HG02759 (cell line): Measurements from ENCODE around the gene VAPB.
"Not testable (repeated sequence)": the region's sequence is repeated elsewhere in the genome, so short reads cannot be mapped to it uniquely, and the experiment has no call there.

Experiments
- ATAC-seq: cut with Tn5 transposase; IDR thresholded peaks from one replicate; pipeline ENCODE4 v1.9.1; 2021; ENCODE audit warnings: mild to moderate bottlenecking, moderate library complexity; ENCODE audit not compliant: unreplicated experiment

VAPB gene, protein sequence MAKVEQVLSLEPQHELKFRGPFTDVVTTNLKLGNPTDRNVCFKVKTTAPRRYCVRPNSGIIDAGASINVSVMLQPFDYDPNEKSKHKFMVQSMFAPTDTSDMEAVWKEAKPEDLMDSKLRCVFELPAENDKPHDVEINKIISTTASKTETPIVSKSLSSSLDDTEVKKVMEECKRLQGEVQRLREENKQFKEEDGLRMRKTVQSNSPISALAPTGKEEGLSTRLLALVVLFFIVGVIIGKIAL

DNA sequence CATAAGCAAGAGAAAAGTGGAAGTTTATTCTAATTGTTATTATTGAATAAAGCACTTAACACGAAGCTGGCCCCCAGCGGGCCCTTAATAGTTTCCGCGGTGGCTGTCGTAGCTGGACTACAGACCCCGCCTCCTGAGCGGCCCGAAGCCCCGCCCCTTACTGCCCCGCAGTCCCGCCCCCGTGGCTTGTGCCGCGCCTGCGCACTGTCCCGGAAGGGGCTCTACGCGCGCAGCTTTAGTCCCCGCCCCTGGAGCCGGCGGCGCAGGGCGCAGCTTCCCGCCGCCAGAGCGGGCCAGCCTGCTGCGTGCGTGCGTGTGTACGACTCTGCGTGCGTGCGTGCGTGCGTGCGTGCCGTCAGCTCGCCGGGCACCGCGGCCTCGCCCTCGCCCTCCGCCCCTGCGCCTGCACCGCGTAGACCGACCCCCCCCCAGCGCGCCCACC lies at the start of gene VAPB:
VAPB (plus strand) TSS at position 348 of the 442 bp plus-strand sequence. CDS start 231 bp downstream, outside the sequence.
- peak; percentile 99 for ATAC-seq

DNA sequence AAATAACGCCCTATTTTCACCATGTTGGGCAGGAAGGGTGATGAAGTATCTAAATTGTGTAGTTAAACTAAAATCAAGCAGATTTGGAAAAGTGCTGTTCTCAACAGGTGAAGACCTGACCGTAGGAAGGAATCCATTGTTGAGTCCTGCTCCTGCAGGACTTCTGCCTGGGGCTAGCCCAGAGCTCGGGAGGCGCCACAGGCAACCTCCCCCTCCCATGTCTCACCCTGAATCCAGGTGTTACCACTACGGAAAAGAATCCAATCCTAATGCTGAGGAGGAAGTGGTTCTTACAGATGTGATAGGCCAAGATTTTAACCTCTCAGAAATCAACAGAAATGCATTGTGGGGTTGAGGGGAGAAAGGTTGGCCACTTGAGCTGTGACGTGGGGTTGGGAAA lies 49.3 kb upstream of the VAPB start:
- no peak for ATAC-seq

DNA sequence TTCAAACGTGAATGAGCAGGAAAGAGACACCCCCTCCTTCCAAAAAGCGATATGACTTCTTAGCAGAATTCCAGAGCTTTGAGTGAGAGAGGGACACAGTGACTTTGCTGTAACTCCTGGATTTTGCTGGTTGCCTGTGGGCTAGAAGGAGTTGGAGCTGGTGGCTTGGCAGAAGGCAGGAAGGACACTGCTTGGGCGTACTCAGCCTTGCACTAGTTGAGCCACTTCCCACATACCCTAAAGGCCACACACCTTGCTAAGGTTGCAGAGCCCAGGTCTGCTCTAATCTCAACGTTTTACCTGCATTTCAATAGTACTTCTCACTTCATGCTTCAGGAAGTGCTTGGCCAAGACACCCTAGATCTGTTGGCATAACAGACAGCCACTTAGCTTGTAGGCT lies 48.9 kb upstream of the VAPB start:
- ATAC-seq: no peak

DNA sequence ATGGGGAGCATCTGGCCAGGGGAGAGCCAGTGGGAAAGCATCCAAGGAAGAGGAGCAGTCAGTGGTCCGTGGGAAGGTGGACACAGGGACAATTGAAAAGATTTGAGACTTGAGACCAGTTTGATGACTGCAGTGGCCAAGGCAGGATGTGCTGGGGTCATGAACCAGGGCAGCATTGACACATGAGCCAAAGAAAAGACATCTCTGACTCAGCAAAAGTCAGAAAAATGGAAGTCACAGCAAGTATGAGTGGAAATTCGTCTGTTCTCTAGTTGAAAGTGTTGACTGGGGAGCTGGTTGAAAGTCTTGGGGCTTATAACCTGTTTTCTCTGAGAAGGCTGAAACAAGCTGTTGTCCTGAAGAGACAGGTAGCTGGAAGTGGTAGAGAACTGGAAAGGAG lies 48.2 kb upstream of the VAPB start:
- ATAC-seq: no peak

DNA sequence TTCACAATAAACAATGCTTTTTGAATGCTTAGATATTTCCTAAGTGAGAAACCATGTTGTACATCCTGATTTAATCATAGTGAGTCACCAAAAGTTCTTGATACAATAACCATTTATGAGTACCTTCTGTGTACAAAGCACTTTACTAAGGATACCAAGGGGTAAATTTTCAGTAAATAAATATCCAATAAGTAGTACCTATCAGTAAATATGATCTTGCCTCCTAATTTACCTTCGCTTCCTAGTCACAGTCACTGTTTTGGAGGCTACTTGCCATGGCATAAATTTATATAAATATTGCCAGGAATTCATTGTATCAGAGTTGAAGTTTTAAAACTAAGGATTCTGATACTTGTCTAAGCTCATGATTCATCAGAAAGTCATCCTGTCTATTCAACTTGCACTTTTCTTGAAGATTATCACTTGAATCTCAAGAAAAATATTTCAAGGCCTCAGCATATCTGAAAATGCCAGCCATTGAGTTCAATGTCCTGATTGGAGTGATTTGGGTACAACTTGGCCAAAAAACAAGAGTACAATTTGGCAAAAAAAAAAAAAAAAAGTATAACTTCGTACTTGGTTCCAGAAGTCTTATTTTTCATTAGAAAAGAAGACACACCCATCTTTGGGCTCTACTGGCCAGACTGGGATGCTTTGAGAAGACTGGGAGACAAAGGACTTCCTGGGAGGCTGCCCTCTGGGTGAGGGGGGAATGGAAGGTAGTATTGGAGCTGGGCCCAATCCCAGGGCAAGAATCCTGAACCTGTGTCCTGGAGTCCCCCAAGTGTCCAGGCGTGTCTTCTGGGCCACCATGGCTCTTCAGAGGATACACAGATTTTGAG lies 46.7 kb upstream of the VAPB start:
- no peak for ATAC-seq

DNA sequence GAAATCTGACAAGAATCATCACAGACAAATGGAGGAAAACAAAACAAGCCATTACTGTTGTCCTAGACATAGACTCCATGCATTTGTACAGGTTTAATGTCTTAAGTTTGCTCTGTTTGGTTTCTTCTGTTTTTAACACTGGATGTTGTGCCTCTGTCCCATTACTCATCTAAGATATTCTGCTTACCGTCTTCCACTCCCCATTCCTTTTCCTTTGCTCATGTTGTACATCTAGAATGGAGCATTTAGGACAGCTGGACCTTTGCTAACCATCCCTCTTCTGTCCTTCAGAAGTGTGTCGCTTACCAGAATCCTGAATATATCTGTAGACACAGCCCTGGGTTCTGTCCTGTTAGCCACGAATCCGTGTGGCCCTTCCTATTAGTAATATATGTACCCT lies 44.3 kb upstream of the VAPB start:
- no peak for ATAC-seq

DNA sequence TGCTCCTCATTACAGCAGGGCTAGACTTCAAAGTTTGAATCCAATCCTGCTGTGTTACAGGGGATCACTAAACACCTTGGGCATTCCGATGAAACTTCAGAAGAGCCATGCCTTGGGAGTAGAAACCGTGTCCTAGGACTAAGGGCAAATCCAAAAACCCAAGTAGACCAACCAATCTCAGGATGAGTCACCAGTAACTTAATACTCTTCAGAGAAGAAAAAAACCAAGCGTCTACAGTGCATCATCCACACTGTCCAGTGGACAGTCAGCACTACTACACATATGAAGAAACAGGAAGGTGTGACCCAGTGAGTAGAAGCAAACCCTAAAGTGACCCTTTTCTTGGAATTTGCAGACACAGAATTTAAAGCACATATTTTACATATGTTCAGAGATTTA lies 39.5 kb upstream of the VAPB start:
- ATAC-seq: no peak

DNA sequence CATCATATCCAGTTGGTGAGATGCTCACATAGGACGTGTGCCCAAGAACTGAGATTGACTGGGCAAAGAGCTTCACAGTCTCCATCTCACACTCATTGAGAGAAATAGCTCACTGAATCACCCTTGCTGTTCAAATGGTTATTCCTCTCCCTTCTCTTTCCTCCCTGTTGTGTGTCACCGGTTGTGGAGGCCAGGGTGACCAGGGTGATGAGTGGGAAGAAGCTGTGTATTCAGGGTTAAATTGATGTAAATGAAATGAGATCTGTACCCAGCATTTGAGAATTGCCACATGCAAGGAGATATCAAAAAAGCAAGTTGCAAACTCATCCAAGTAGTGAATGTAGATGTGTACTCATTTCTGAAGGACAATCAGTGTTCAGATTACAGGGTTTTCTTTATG lies 36.6 kb upstream of the VAPB start:
- no peak for ATAC-seq

DNA sequence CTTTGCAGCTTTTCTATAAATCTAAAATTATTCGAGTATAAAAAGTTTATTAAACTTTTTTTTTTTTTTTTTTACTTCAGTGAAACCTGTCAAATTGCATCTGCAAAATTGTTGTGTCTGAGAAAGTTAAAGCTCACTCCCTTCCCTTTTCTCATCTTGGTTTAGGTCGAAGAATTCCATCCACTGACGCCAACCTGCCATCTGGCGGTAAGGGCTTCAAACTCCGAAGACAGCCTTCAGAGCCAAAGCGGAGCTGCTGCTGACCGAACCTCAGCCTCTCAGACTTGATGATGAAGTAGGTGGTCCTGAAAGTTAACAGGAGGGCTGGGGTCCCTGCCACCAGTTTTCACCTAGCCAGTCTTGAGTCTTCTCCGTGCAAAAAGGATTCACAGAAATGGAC lies 29.6 kb upstream of the VAPB start:
- no peak for ATAC-seq

DNA sequence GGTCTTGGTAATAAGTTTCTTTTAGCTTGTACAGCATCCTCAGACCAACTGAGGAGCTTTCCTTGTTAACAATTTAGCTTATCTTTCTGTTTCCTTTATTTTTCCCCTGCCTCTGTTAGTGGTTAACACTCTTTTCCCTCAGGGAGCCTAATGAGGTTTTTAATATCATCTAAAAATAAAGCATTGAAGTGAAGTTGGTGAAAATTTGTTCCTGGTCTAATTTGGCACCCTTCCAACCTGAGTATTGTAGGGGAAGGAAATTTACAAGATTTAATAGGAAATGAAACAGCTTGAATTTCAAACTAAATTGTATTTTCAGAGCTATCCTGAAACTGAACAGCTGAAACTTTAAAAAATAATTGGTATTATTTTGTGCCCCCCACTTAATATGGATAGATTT lies 28.1 kb upstream of the VAPB start:
- ATAC-seq: no peak

DNA sequence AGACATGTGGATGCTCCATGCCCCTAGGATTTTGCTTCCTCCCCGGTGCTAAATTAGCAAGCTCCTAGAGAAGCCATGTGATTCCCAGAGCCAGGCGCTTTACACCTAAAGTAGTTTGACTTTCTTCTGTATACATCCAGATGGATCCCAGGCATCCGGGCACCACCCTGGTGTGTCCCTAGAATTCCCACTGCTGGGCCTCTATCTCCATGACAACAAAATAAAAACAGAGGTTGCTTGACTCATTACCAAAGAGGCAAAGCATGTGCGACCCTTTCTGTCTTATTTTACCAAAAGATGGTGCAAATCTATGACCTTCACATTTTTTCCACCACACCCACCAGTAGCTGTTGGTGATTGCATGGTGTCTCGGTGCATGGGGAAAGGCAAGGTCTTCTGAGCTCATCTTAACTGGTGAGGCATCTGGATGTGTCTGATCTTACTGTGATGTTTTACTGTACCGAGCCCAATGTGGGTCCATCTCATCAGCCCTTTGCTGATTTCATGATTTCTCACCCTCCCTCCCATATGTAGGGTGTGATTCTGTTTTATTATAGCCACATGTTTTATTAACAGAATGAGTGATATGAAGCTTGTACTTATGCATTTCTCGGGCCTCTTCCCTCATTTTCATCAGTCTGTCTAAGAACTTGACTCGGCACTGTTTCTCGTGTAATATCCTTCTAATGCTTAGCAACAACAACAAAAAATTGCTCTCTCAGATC lies 27.4 kb upstream of the VAPB start:
- ATAC-seq: no peak

DNA sequence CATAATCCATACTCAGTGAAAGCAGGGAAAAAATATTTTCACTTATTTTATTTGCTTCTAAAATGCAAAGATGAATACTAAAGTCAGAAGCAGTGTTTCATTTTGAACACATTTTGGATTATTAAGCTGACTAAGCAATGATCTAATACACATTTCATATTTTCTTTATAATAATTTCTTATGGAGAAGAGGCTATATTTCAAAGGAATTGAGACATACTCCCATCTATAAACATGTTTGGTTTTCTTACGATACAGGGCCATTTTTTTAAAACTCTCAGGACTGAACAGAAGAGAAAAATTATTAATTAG lies 26.9 kb upstream of the VAPB start:
- no peak for ATAC-seq

DNA sequence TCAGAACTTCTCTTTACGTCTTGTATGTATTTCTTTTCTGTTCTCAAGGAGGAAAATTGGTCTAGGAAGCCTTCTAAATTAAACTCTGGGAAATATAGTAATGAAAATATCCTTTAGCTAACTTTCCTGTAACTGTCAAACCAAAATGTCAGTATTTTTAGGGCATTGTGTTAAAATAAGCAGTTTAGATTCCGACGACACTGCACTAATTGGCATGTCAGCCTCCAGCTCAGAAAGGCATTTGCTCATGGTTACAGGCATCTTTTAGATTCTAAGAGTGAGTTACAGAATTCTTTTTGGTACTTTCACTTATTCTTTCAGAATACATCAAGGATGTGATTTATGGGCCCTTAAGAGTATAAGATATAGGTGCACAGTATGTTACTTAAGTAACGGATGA lies 26.1 kb upstream of the VAPB start:
- no peak for ATAC-seq

DNA sequence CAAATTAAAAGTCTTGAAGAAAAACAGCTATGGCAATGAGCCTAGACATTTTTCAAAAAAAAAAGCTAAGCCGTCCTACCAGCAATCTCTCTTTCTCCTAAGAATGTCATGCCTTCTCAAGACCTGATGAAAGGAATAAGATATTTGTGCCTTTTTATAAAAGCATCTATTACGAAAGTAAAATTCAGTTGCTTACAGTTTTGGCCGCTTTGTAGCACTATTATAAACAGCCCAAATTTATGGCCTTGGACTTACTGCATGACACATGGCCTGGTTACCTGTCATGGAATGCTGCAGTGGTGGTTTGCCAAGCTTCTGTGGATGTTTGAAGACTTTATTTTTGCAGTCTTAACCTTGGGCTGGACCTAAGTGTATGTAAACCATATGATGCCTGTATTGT lies 22.2 kb upstream of the VAPB start:
- ATAC-seq: no peak

DNA sequence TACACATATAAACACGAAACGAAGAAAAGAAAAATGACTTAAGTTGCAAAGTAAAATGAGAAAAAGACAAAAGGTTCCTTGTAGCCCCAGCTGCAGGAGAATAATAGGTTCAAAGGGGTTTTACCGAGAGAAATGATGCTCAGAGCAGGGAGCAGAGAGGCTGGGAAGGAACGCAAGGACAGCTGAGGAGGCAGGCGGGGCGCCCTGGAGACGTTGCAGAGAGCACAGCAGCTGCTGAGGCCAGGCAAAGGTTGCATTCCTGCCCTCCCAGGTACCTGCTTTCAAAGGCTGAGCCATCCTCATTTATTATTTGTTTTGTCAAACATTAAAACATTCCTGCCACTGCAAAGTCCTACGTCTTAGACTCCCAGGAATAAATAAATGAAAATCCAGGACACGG lies 16.2 kb upstream of the VAPB start:
- no peak for ATAC-seq

DNA sequence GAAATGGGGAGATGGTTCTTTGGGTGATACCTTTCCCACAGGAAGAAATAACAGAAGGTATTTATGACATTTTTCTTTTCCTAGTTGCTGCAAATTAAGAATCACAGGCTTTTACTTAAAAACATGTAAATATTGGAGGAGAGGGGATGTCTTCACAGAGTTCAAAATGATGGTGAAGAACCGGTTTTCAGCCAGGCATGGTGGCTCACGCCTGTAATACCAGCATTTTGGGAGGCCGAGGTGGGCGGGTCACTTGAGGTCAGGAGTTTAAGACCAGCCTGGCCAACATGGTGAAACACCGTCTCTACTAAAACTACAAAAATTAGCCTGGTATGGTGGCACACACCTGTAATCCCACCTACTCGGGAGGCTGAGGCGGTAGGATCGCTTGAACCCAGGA lies 15.7 kb upstream of the VAPB start:
- ATAC-seq: not testable (repeated sequence)

DNA sequence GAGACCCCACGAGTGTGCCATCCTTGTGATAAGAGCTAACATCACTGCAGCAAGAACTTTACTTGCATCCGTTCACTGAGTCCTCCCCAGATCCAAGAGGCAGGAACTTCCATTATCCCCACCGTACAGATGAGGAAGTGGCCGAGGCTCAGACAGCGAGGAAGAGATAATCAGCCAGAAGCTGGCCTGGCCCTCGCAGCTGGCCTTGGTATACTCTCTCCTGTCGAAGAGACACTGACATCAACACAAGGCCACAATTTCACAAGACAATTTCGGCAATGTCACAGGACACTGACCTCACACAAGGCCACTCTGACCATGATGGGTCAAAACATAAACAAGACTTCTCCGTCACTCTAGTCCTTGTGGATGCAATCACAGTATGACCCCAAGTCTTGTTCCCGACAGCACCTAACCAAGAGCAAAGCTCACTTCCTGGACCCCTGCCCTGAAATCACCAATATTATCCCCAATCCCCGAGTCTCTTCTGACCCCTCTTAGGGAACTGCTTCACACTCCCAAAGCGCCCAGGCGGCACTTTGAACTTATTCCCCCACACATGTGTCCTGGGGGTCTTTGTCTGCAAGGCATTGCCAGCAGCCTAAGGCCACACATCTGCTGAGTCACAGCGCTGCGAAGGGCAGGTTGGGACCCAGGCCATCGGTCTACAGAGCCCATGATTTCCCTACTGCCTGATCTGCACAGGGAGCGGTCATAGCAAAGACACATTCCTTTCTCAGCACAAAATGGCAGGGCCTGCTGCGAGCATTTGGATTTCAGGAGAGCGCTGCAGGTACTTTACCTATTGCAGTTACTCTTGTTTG lies 14.8 kb upstream of the VAPB start:
- ATAC-seq: no peak

DNA sequence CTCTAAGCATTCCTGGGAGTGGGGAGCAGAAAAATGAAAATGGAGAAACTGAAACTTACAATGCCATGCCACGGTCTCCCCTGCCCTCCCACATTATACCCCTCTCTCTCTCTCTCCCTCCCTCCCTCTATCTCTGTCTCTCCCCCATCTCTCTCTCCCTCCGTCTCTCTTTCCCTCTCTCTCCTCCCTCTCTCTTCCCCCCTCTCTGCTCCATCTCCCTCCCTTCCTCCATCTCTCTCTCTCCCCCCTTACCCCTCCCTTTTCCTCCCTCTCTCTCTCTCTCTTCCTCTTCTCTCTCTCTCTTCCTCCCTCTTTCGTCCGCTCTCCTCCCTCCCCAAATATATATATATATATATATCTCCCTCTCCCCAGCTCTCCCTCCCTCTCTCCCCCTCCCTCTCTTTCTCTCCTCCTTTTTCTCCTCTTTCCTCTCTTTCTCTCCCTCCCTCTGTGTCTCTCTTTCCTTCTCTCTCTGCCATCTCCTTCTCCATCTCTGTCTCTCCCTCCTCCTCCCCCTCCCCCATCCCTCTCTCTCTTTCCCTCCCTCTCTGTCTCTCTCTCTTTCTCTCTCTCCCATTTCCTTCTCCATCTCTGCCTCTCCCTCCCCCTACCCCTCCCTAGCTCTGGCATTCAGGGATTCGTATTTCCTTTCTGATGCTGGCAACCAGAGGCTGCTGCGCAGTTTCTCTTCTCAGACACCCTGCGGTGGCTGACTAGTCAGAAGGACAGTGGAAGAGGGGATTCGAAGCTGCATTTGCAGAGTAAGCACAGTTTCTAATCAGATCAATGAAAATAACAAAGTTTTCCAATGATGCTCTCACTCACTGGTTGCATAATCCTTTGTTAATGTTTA lies 13.9 kb upstream of the VAPB start:
- ATAC-seq: no peak

DNA sequence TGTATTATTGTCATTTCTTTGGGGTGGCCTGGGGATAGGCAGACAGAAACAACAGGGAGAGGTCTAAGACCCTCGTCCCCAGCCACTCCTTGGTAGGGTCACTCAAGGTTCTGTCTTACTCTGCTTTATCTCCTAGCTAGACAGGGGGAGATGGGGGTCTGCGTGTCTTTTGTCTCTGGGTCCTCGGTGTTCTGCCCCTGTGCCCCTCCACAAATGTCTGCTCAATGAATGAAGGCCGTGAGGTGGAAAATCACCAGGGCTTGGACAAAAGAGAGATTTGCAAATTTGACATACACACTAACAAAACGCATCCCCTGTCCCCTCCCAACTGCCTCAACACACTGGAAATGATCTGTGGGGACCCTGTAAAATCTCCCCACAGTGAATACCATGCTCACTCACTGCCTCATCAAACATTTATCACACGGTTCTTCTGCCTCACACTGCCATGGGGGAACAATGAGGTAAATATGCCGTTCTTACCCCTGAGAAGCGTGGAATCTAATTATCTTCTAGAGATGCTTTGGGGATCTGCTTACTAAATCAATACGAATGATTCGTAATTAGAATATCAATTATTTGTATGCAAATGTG lies 13.2 kb upstream of the VAPB start:
- ATAC-seq: no peak

DNA sequence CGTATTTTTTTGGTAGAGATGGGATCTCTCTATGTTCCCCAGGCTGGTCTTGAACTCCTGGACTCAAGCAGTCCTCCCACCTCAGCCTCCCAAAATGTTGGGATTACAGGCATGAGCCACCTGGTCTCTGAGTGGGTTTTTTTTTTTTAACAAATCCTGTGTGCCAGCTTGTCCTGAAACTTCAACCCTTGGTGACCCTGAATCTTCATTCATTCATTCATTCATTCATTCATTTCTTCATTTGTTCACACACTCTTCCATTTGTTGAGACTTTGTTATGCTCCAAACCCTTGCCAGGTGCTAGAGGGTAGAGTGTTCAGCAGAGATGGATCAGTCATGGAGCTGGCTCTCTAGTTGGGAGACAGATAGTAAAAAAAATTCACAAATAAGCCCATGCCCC lies 12.0 kb upstream of the VAPB start:
- no peak for ATAC-seq
